Measurements from ENCODE around the gene CD247. TPM values are rescaled to one million over a fixed set of nuclear protein-coding genes. Genes with fewer than 3 reads are reported as not detected.
A peak's percentile ranks its signal among the peaks of the same experiment; 100 is the strongest.
"Not testable (repeated sequence)": the region's sequence is repeated elsewhere in the genome, so short reads cannot be mapped to it uniquely, and the experiment has no call there.

Gene CD247
- total and polyA plus RNA-seq, 10 donors = 15.8 to 67.1 (median 33.1) TPM

GRCh38 chr1:167555971-167556714 lies 37.8 kb upstream of the CD247 start:
- H3K27ac ChIP-seq = no peak overlapping the region
- peak; percentile 84 for DNase-seq
- TF ChIP-seq POLR2A (IDR thresholded peaks at IDR 0.05) (no peak), CTCF (IDR thresholded peaks at IDR 0.05 in 8 of 11, conservative IDR thresholded peaks at IDR 0.05 in 3 of 11) (peak; percentile 71 to 92 (median 86))
- H3K9me3 ChIP-seq = no peaks in the 10 kb centered on the region
- intact Hi-C loops (cut with DNase I; ENCODE audit: low total_unique reads) = no loop called here
- WGBS, 5 donors = 13 to 18% (median 14%) methylated on average over 5 of the region's 5 CpGs
- H3K4me1 ChIP-seq = peaks cover 7 to 49% (median 37%) of the 10 kb centered on the region in 6 donors
- no peak overlapping the region for H3K4me3 ChIP-seq
- no peaks in the 10 kb centered on the region for H3K27me3 ChIP-seq (replicated peaks in 1 of 7)
- no peaks in the 10 kb centered on the region for H3K36me3 ChIP-seq

- H3K4me3 ChIP-seq; H3K27me3 ChIP-seq (replicated peaks in 1 of 7); H3K9me3 ChIP-seq; DNase-seq; intact Hi-C loops (cut with DNase I; ENCODE audit: low total_unique reads); H3K27ac ChIP-seq; H3K36me3 ChIP-seq: not testable (repeated sequence)
- 90 to 100% (median 97%) methylated on average over 1 of the region's 1 CpG for WGBS, 5 donors
- peaks cover 7 to 59% (median 41%) of the 10 kb centered on the region in 6 donors for H3K4me1 ChIP-seq
These were observed 36.7 kb upstream of the CD247 start for GRCh38 chr1:167555072-167555471.

- Histone ChIP-seq H3K4me1 (peaks cover 7 to 68% (median 46%) of the 10 kb centered on the region in 6 donors), H3K4me3 (peak overlapping the region; percentile 56 to 95 (median 86)), H3K9me3 (no peaks in the 10 kb centered on the region), H3K27me3 (replicated peaks in 1 of 7) (no peaks in the 10 kb centered on the region), H3K27ac (peak overlapping the region in 7 of 8 donors; percentile 86 to 94 (median 90)), H3K36me3 (no peaks in the 10 kb centered on the region)
- DNase-seq = no peak
- intact Hi-C loops (cut with DNase I; ENCODE audit: low total_unique reads) = no loop called here
- TF ChIP-seq CTCF (IDR thresholded peaks at IDR 0.05 in 8 of 11, conservative IDR thresholded peaks at IDR 0.05 in 3 of 11) = no peak
- no peak for TF ChIP-seq POLR2AphosphoS5 (IDR thresholded peaks at IDR 0.05)
- no peak for TF ChIP-seq POLR2A (IDR thresholded peaks at IDR 0.05)
- WGBS, 5 donors = 10 to 15% (median 12%) methylated on average over 15 of the region's 15 CpGs
These were observed 35.9 kb upstream of the CD247 start for GRCh38 chr1:167554028-167554779.

- intact Hi-C loops (cut with DNase I; ENCODE audit: low total_unique reads) = no loop called here
- DNase-seq = peak; percentile 97
- peak within 1 kb of the TSS; percentile 56 to 95 (median 86) for H3K4me3 ChIP-seq
- peak within 1 kb of the TSS; percentile 76 to 94 (median 90) for H3K27ac ChIP-seq
- peak in 3 of 11 experiments; percentile 14 to 44 (median 33) for TF ChIP-seq CTCF (IDR thresholded peaks at IDR 0.05 in 8 of 11, conservative IDR thresholded peaks at IDR 0.05 in 3 of 11)
- TF ChIP-seq POLR2A (IDR thresholded peaks at IDR 0.05) = peak in 2 of 3 donors; percentile 71 to 80
- peak; percentile 91 to 96 (median 95) for TF ChIP-seq POLR2AphosphoS5 (IDR thresholded peaks at IDR 0.05)
- no peaks in the 10 kb centered on the region for H3K9me3 ChIP-seq
- peaks cover 7 to 76% (median 48%) of the 10 kb centered on the region in 6 donors for H3K4me1 ChIP-seq
- 0 to 3% (median 1%) methylated on average over 18 to 90 of the region's 90 CpGs for WGBS, 5 donors
- H3K36me3 ChIP-seq = no peaks in the 10 kb centered on the region
- no peaks in the 10 kb centered on the region for H3K27me3 ChIP-seq (replicated peaks in 1 of 7)
These were observed 35.1 kb upstream of the CD247 start, which contains the start of gene CREG1 for GRCh38 chr1:167553136-167554027. TSS of gene CREG1 (minus strand) at chr1:167553762.
